Activated CD8-positive, alpha-beta T cell treated with anti-CD3 and anti-CD28 coated beads, Interleukin-2, amount 10 ng/mL, durations not matched to agents 7 days and 5 days (primary cell): ENCODE results near the gene COL4A1. TPM values are rescaled to one million over a fixed set of nuclear protein-coding genes. Genes with fewer than 3 reads are reported as not detected.

Experiments
- ATAC-seq: fragments of 150-1000 bp; cut with Tn5 transposase; one replicate; pipeline ENCODE4 v1.10.0; 2021; ENCODE audit warnings: moderate library complexity
- CTCF ChIA-PET: fragments of 350-600 bp; sonication (Branson Sonifier 250); formaldehyde crosslinking; loops from one replicate; lab custom pipeline; 2021; ENCODE audit warnings: antibody characterized with exemption; lab: Charles Lee
- POLR2A ChIA-PET: fragments of 350-600 bp; sonication (Branson Sonifier 250); formaldehyde crosslinking; loops from one replicate; lab custom pipeline; 2021; ENCODE audit warnings: antibody characterized with exemption; lab: Charles Lee
- DNase-seq: peaks from one replicate; pipeline ENCODE4 v3.0.0-alpha.2; 2020
- H3K27ac Mint-ChIP-seq: one replicate; pipeline ENCODE4 v1.8.0; 2021; ENCODE audit warnings: mild to moderate bottlenecking, mixed read lengths
- H3K27me3 Mint-ChIP-seq: one replicate; pipeline ENCODE4 v1.8.0; 2021; ENCODE audit warnings: low read depth, mixed read lengths
- H3K36me3 Mint-ChIP-seq: one replicate; pipeline ENCODE4 v1.8.0; 2021; ENCODE audit warnings: low read depth, mixed read lengths
- H3K4me1 Mint-ChIP-seq: one replicate; pipeline ENCODE4 v1.8.0; 2021; ENCODE audit warnings: low read depth, mixed read lengths
- H3K4me3 Mint-ChIP-seq: one replicate; pipeline ENCODE4 v1.8.0; 2021; ENCODE audit warnings: mild to moderate bottlenecking, mixed read lengths
- H3K9me3 Mint-ChIP-seq: one replicate; pipeline ENCODE4 v1.8.0; 2022; ENCODE audit warnings: mixed read lengths; ENCODE audit not compliant: insufficient read depth
- total RNA-seq, 2 experiments: library from RNA; stranded (reverse); gene quantifications; one replicate each; pipeline ENCODE4 v1.2.3, GENCODE V29; 2021

Gene COL4A1
- total RNA-seq, 2 experiments from 2014 or later = not detected

GRCh38 chr13:110187641-110188161 is 119.3 kb downstream of the COL4A1 start:
- Mint-ChIP-seq H3K27me3 (peaks cover 5% of the 10 kb centered on the region), H3K4me1 (no peaks in the 10 kb centered on the region), H3K27ac (no peak overlapping the region), H3K4me3 (no peak overlapping the region), H3K36me3 (no peaks in the 10 kb centered on the region), H3K9me3 (no peaks in the 10 kb centered on the region)
- no peak for DNase-seq
- ATAC-seq = no peak
- ChIA-PET CTCF (no interaction called here), POLR2A (no interaction called here)

- Mint-ChIP-seq H3K27ac (no peak overlapping the region), H3K36me3 (no peaks in the 10 kb centered on the region), H3K9me3 (no peaks in the 10 kb centered on the region), H3K27me3 (no peaks in the 10 kb centered on the region), H3K4me3 (no peak overlapping the region), H3K4me1 (no peaks in the 10 kb centered on the region)
- no peak for ATAC-seq
- CTCF ChIA-PET = no interaction called here
- DNase-seq = no peak
- POLR2A ChIA-PET = no interaction called here
Observed at GRCh38 chr13:110186231-110186855, 120.6 kb downstream of the COL4A1 start.

GRCh38 chr13:110185696-110186095 is 121.3 kb downstream of the COL4A1 start:
- H3K27me3 Mint-ChIP-seq = no peaks in the 10 kb centered on the region
- no peak overlapping the region for H3K4me3 Mint-ChIP-seq
- H3K4me1 Mint-ChIP-seq = no peaks in the 10 kb centered on the region
- H3K27ac Mint-ChIP-seq = no peak overlapping the region
- CTCF ChIA-PET = no interaction called here
- no peaks in the 10 kb centered on the region for H3K9me3 Mint-ChIP-seq
- DNase-seq (no peak), ATAC-seq (no peak)
- POLR2A ChIA-PET = no interaction called here
- H3K36me3 Mint-ChIP-seq = no peaks in the 10 kb centered on the region

GRCh38 chr13:110183910-110184309 is 123.0 kb downstream of the COL4A1 start:
- DNase-seq = no peak
- no peak for ATAC-seq
- Mint-ChIP-seq H3K27ac (no peak overlapping the region), H3K27me3 (no peaks in the 10 kb centered on the region), H3K4me1 (no peaks in the 10 kb centered on the region), H3K9me3 (no peaks in the 10 kb centered on the region), H3K36me3 (no peaks in the 10 kb centered on the region), H3K4me3 (no peak overlapping the region)
- CTCF ChIA-PET = no interaction called here
- POLR2A ChIA-PET = no interaction called here

- H3K4me3 Mint-ChIP-seq = no peak overlapping the region
- ATAC-seq (no peak), DNase-seq (no peak)
- H3K9me3 Mint-ChIP-seq = no peaks in the 10 kb centered on the region
- POLR2A ChIA-PET = no interaction called here
- H3K4me1 Mint-ChIP-seq = no peaks in the 10 kb centered on the region
- H3K36me3 Mint-ChIP-seq = no peaks in the 10 kb centered on the region
- no peak overlapping the region for H3K27ac Mint-ChIP-seq
- CTCF ChIA-PET = no interaction called here
- H3K27me3 Mint-ChIP-seq = no peaks in the 10 kb centered on the region
Observed at GRCh38 chr13:110182461-110182860, 124.5 kb downstream of the COL4A1 start.

GRCh38 chr13:110182003-110182402 is 125.0 kb downstream of the COL4A1 start:
- CTCF ChIA-PET = no interaction called here
- POLR2A ChIA-PET = no interaction called here
- H3K36me3 Mint-ChIP-seq = no peaks in the 10 kb centered on the region
- no peaks in the 10 kb centered on the region for H3K9me3 Mint-ChIP-seq
- H3K27me3 Mint-ChIP-seq = no peaks in the 10 kb centered on the region
- no peak for DNase-seq
- H3K4me3 Mint-ChIP-seq = no peak overlapping the region
- ATAC-seq = no peak
- no peak overlapping the region for H3K27ac Mint-ChIP-seq
- H3K4me1 Mint-ChIP-seq = no peaks in the 10 kb centered on the region

- H3K4me3 Mint-ChIP-seq = no peak overlapping the region
- ChIA-PET CTCF (no interaction called here), POLR2A (no interaction called here)
- H3K36me3 Mint-ChIP-seq = no peaks in the 10 kb centered on the region
- no peak for DNase-seq
- no peak for ATAC-seq
- no peaks in the 10 kb centered on the region for H3K9me3 Mint-ChIP-seq
- H3K27ac Mint-ChIP-seq = no peak overlapping the region
- H3K4me1 Mint-ChIP-seq = no peaks in the 10 kb centered on the region
- H3K27me3 Mint-ChIP-seq = no peaks in the 10 kb centered on the region
Observed at GRCh38 chr13:110179857-110180147, 127.2 kb downstream of the COL4A1 start.

- no peak for ATAC-seq
- CTCF ChIA-PET = no interaction called here
Observed at GRCh38 chr13:110179116-110179856, 127.7 kb downstream of the COL4A1 start.

GRCh38 chr13:110177790-110178189 is 129.2 kb downstream of the COL4A1 start:
- ATAC-seq = no peak
- ChIA-PET POLR2A (no interaction called here), CTCF (no interaction called here)
- DNase-seq = no peak
- Mint-ChIP-seq H3K27ac (no peak overlapping the region), H3K4me1 (no peaks in the 10 kb centered on the region), H3K36me3 (no peaks in the 10 kb centered on the region), H3K9me3 (peaks cover 6% of the 10 kb centered on the region), H3K27me3 (no peaks in the 10 kb centered on the region), H3K4me3 (no peak overlapping the region)

More at GRCh38 chr13:110179116-110179856, 127.7 kb downstream of the COL4A1 start:
- Mint-ChIP-seq H3K9me3 (no peaks in the 10 kb centered on the region), H3K4me3 (no peak overlapping the region), H3K4me1 (no peaks in the 10 kb centered on the region), H3K27ac (no peak overlapping the region), H3K36me3 (no peaks in the 10 kb centered on the region), H3K27me3 (no peaks in the 10 kb centered on the region)
- POLR2A ChIA-PET = no interaction called here
- DNase-seq = no peak

- DNase-seq (no peak), ATAC-seq (no peak)
- Mint-ChIP-seq H3K4me1 (no peaks in the 10 kb centered on the region), H3K9me3 (peaks cover 12% of the 10 kb centered on the region), H3K36me3 (no peaks in the 10 kb centered on the region), H3K4me3 (no peak overlapping the region), H3K27ac (no peak overlapping the region), H3K27me3 (no peaks in the 10 kb centered on the region)
- POLR2A ChIA-PET = no interaction called here
- CTCF ChIA-PET = no interaction called here
Observed at GRCh38 chr13:110176431-110176830, 130.5 kb downstream of the COL4A1 start.

- DNase-seq (no peak), ATAC-seq (no peak)
- peaks cover 12% of the 10 kb centered on the region for H3K9me3 Mint-ChIP-seq
- POLR2A ChIA-PET = no interaction called here
- H3K4me3 Mint-ChIP-seq = no peak overlapping the region
- H3K27me3 Mint-ChIP-seq = no peaks in the 10 kb centered on the region
- CTCF ChIA-PET = no interaction called here
- H3K4me1 Mint-ChIP-seq = no peaks in the 10 kb centered on the region
- no peaks in the 10 kb centered on the region for H3K36me3 Mint-ChIP-seq
- H3K27ac Mint-ChIP-seq = no peak overlapping the region
Observed at GRCh38 chr13:110173247-110173818, 133.6 kb downstream of the COL4A1 start.

- H3K36me3 Mint-ChIP-seq = no peaks in the 10 kb centered on the region
- DNase-seq = no peak
- H3K4me1 Mint-ChIP-seq = no peaks in the 10 kb centered on the region
- H3K27ac Mint-ChIP-seq = no peak overlapping the region
- peaks cover 12% of the 10 kb centered on the region for H3K9me3 Mint-ChIP-seq
- H3K4me3 Mint-ChIP-seq = no peak overlapping the region
- no peak for ATAC-seq
- H3K27me3 Mint-ChIP-seq = no peaks in the 10 kb centered on the region
- ChIA-PET POLR2A (no interaction called here), CTCF (no interaction called here)
Observed at GRCh38 chr13:110170882-110171281, 136.1 kb downstream of the COL4A1 start.
